Stimulated activated memory B cell treated with anti-CD40 and anti-IgM and Interleukin-4, amounts not matched to agents 10 μg/mL and 1 μg/mL and 100 μg/mL, for 72 hours (primary cell): ENCODE data around the gene NUDT4B.
A peak's percentile ranks its signal among the peaks of the same experiment; 100 is the strongest.
"Not testable (repeated sequence)": the region's sequence is repeated elsewhere in the genome, so short reads cannot be mapped to it uniquely, and the experiment has no call there.

Experiments
- ATAC-seq: fragments of 150-1000 bp; cut with Tn5 transposase; 2 replicates; pipeline ENCODE4 v1.10.0; 2021
- H3K27ac Mint-ChIP-seq: one replicate; pipeline ENCODE4 v1.8.0; 2022; ENCODE audit warnings: mild to moderate bottlenecking, mixed read lengths
- H3K27me3 Mint-ChIP-seq: one replicate; pipeline ENCODE4 v1.8.0; 2022; ENCODE audit warnings: mixed read lengths
- H3K36me3 Mint-ChIP-seq: one replicate; pipeline ENCODE4 v1.8.0; 2022; ENCODE audit warnings: mixed read lengths
- H3K4me1 Mint-ChIP-seq: one replicate; pipeline ENCODE4 v1.8.0; 2022; ENCODE audit warnings: mixed read lengths
- H3K4me3 Mint-ChIP-seq: one replicate; pipeline ENCODE4 v1.8.0; 2022; ENCODE audit warnings: mild to moderate bottlenecking, moderate library complexity, mixed read lengths
- H3K9me3 Mint-ChIP-seq: one replicate; pipeline ENCODE4 v1.8.0; 2022; ENCODE audit warnings: mixed read lengths

Gene NUDT4B

DNA sequence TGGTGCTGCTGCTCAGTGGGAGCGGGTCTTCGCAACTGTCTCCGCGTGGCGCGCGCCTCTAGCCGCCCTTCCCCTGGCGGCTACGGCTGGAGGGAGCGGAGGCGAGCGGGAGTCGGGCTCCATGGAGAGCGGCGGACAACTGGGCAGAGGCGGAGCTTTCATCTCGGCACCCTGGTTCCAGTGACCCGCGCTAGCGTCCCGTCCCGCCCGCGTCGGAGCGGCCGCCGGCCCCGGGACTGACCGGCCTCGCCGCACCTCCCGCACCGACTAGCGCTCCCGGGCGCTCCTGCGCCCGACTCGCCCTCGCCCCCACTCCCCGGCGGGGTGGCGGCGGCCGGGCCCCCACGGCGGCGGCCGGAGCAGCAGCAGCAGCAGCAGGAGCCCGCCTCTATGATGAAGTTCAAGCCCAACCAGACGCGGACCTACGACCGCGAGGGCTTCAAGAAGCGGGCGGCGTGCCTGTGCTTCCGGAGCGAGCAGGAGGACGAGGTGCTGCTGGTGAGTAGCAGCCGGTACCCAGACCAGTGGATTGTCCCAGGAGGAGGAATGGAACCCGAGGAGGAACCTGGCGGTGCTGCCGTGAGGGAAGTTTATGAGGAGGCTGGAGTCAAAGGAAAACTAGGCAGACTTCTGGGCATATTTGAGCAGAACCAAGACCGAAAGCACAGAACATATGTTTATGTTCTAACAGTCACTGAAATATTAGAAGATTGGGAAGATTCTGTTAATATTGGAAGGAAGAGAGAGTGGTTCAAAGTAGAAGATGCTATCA lies at the start of gene NUDT4B:
Gene NUDT4B, plus strand, starts transcription at position 212 of the 772 bp plus-strand sequence. Its CDS starts 179 bp downstream, at position 391.
- H3K27ac Mint-ChIP-seq, H3K27me3 Mint-ChIP-seq, H3K4me1 Mint-ChIP-seq, H3K9me3 Mint-ChIP-seq, H3K36me3 Mint-ChIP-seq, H3K4me3 Mint-ChIP-seq: not testable (repeated sequence)
- peak; percentile 82 for ATAC-seq

DNA sequence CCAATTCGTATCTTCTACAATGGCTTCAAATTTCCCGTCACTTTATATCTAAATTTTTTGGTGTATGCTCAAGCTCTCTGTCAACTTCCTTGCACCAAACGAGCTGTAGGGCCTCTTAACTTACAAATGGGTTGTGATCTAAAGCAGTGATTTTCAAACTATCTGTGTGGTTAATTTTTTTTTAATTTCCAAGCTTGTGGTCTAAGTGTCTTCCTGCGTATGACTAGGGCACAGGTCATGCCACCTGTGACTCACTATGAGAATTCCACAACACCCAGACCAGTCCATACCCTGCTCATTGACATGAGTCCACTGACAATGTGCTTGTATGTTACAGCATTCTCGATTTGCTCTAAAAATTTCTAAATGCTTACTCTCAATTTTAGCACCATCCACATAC lies 49.2 kb upstream of the NUDT4B start:
- H3K36me3 Mint-ChIP-seq, H3K9me3 Mint-ChIP-seq, H3K4me1 Mint-ChIP-seq, H3K27me3 Mint-ChIP-seq, H3K27ac Mint-ChIP-seq, H3K4me3 Mint-ChIP-seq: not testable (repeated sequence)
- peak; percentile 90 for ATAC-seq

DNA sequence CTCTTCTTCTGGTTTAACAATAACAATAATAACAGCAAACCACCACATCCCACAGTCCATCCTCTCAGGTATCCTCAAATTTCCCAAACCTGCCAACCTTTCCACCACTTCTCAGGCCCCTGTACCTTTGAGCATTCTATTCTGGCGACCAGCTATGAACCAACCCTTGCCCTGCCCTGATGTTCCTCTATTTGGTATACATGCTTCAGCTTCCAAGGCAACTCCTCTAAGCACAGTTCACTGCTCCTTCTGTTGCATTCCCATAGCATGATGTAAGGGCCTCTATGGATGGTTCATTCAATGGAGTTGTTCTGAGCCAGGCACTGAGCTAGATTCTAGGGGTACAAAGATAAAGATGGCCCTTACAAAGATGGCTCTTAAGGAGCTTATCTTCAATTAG lies 46.3 kb upstream of the NUDT4B start:
- not testable (repeated sequence) for H3K27me3 Mint-ChIP-seq, H3K4me1 Mint-ChIP-seq, H3K27ac Mint-ChIP-seq, H3K4me3 Mint-ChIP-seq, H3K36me3 Mint-ChIP-seq, H3K9me3 Mint-ChIP-seq, ATAC-seq

DNA sequence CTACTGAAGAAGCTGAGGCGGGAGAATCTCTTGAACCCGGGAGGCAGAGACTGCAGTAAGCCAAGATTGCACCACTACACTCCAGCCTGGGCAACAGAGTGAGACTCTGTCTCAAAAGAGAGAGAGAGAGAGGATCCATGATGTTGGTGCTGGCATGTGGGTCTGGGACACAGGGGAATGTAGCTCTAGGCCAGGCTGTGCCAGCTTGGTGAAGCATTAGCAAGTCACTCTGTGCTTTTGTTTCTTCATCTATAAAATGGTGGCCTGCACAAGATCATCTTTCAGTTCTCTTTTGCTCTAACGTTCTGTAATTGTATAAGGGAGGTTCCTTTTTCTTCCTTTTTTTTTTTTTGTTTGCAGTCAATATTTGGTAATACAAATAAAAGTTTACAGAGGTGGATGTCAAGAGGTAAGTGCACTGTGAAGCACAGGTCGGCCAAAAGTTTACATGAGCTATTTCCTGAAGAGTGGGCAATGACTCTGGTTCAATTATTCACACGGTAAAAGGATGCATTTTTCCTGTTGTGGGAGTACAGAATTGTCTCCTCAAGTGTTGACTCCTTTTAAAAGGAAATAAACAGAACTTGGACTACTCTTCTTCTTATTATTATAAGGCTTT lies 44.5 kb upstream of the NUDT4B start:
- H3K27ac Mint-ChIP-seq, ATAC-seq, H3K36me3 Mint-ChIP-seq, H3K9me3 Mint-ChIP-seq, H3K4me3 Mint-ChIP-seq, H3K27me3 Mint-ChIP-seq, H3K4me1 Mint-ChIP-seq: not testable (repeated sequence)

DNA sequence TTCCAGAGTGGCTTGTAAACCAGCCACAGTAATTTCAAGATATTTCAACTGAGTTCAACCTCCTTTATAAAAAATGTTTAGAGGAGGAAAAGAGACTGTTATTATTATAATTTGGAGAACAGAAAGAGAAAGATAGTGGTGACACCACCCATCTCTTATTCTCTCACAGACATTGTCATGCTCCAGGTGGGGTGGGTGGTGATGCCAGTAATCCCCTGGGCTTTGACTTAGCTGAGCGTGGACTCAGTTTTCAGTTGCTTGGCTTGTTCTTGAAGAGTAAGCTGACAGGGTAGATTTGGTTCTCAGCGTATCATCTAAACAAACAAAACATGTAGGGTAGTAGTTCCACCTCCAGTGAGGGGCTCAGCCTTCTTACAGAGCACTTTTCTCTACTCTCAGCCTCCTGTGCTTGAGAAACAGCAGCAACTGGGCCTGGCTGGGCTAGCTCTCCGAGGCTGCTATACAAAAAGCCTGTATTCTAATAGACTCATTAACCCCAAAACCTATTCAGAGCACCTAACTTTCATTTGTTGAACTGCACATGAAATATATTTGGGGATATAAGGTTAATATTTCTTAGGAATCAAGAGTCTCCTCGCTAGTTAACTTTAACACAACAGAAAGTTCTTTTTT lies 43.1 kb upstream of the NUDT4B start:
- H3K27ac Mint-ChIP-seq, H3K36me3 Mint-ChIP-seq, H3K4me1 Mint-ChIP-seq, H3K4me3 Mint-ChIP-seq, H3K27me3 Mint-ChIP-seq, H3K9me3 Mint-ChIP-seq: not testable (repeated sequence)
- peak; percentile 100 for ATAC-seq

DNA sequence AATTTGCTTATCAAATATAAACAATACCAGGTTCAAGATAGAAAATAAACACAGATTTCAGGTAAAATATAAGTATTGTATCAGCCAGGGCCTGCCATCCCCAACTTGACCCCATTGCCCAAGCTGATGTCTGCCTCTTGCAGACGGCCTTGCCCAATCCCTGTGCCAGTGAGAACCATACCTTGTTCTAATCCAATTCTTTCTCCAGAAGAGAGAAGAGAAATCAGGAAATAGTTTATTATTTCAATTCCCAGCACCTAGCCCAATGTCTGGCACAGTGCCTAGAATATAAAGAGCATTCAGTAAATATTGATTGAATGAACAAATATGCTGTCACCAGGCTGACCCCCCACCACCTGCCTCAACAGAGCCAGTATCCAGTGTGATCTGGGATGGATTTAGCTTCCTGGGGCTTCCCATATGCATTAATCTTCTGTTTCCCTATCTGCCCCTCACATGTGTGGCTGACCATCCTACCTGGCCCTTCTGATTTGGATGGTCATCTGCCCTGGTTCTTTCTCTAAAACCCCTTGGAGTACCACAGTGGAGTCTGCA lies 39.7 kb upstream of the NUDT4B start:
- H3K4me3 Mint-ChIP-seq, H3K4me1 Mint-ChIP-seq, H3K36me3 Mint-ChIP-seq, H3K27me3 Mint-ChIP-seq, ATAC-seq, H3K9me3 Mint-ChIP-seq, H3K27ac Mint-ChIP-seq: not testable (repeated sequence)

DNA sequence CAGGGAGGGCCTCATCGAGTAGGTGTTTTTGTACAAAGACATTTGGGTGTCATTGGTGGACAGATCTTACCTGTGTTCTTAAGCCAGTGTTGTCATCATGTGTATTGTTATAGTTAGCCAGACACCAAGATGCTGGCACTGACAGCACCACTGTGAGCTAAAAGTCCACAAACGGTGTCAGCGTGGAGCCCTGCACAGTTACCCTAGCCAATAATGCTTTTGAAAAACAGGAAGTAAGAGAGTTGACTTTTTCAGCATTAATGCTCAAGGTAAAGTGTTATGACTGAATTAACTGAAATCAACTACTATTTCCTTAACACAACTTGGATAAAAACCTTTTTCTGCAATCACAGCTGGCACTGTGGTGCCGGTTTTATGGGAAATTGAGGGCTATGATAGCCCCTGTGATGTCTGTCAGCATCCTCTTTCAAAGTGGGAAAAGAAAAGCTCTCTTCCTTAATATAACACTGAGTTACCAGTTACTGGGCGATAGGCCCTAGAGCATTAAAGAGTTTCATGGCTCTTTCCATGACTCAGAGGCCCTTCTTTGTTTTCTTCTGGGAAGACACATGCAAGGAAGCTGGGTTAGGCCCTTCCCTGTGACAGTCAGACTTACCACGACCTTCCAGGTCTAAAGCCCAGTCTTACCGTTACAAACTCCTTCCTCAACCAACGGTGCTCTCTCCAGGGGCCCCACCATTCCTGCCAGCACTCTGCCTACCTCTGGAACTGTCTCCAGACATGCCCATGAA lies 37.6 kb upstream of the NUDT4B start:
- H3K36me3 Mint-ChIP-seq, H3K27ac Mint-ChIP-seq, H3K27me3 Mint-ChIP-seq, H3K9me3 Mint-ChIP-seq, H3K4me3 Mint-ChIP-seq, H3K4me1 Mint-ChIP-seq: not testable (repeated sequence)
- peak; percentile 83 for ATAC-seq

DNA sequence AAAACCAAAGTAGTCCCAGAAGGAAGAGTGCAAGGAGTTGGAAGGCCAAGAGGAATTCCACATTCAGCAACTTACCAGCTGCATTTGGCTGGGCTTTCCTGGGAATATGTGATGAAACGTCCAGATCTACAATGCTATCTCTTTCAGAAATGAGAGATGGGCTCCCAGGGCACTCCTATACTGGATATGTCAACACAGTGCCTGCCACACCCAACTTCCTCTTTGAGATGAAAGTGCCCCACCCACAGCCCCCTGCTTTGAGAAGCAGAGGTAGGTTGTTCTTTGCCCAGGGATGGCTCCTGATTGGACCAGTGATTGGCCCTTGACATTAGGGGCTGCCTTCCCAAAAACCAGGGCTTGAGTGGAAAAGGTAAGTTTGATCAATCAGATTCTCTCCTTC lies 36.2 kb upstream of the NUDT4B start:
- not testable (repeated sequence) for H3K36me3 Mint-ChIP-seq, H3K9me3 Mint-ChIP-seq, H3K27me3 Mint-ChIP-seq, H3K4me1 Mint-ChIP-seq, H3K27ac Mint-ChIP-seq, H3K4me3 Mint-ChIP-seq
- ATAC-seq = peak; percentile 70

DNA sequence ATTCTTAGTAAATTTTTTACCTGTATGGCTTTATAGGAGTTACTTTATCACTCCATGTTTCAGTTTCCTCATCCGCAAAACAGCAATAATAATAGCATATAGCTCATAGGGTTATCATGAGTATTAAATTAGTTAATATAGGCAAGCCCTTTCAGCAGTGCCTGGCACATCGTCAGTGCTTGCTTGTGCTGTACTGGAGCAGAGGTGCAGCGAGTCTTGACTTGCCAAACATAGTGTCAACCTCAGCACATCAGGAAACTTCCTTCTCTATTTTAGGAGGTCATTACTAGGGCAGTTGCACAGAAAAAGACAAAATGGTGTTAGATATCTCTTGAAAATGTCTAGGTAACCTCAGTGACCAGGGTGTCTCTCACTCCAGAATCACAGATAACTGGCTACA lies 33.1 kb upstream of the NUDT4B start:
- ATAC-seq = peak; percentile 49
- not testable (repeated sequence) for H3K27me3 Mint-ChIP-seq, H3K36me3 Mint-ChIP-seq, H3K9me3 Mint-ChIP-seq, H3K4me3 Mint-ChIP-seq, H3K27ac Mint-ChIP-seq, H3K4me1 Mint-ChIP-seq

DNA sequence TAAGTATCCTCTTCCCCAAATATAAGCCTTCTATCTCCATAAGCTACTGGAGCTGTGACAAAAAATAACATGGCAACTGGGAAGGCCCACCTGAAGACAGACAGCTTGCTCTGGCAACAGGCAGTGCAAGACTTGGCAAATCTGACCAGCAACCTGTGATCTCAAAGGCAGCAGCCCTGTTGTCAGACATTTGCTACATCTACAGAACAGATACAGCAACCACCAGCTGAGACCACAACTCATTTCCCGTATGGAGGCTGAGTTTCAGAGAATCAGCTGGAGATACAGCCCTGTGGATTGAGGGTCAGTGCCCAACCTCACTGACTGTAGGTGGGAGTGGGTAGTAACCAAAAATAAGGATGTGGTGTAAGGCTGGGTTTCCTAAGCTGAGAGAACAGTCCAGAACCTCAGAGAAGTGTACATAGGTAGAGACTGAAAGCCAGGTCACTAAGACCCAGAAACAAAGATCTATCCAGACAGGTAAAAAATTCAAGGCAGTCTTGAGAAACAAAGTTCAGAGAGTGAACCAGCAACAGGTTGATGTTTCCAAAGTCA lies 31.5 kb upstream of the NUDT4B start:
- H3K4me3 Mint-ChIP-seq, H3K27me3 Mint-ChIP-seq, H3K4me1 Mint-ChIP-seq, H3K27ac Mint-ChIP-seq, H3K36me3 Mint-ChIP-seq, H3K9me3 Mint-ChIP-seq: not testable (repeated sequence)
- ATAC-seq = peak; percentile 44

DNA sequence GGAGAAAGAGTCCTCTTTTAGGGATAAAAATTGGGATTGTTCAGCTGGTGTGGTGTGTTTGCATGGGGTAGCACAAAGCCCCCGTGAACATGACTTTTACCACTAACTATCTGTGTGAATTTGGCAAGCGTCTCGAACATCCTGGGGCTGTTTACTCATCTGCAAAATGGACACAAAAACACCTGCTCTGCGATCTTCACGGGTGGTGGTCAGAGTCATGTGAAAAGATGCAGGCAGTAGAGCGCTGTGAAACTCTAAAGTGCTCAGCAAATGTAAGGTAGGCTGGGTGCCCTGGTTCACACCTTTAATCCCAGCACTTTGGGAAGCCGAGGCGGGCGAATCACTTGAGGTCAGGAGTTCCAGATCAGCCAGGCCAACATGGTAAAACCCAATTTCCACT lies 27.7 kb upstream of the NUDT4B start:
- not testable (repeated sequence) for H3K27me3 Mint-ChIP-seq, H3K4me3 Mint-ChIP-seq, H3K9me3 Mint-ChIP-seq, H3K36me3 Mint-ChIP-seq, H3K4me1 Mint-ChIP-seq, H3K27ac Mint-ChIP-seq
- ATAC-seq = peak; percentile 68

DNA sequence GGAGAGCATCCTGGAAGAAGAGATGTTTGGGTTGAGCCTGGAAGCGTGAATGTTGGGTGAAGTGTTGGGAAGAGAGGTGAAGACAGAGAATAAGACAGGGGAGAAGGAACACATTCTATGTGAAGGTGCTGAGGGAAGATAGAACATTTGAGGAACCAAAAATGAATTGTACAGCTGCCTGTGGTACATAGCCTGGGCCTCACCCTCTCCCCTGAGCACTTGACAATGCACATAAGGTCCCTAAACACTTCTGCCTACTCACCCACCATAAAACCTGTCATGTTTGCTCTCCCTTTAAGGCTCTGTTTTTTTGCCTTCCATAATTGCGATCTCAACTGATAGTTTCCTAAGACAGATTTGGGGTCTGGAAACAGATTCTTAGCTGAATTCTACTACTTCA lies 25.8 kb upstream of the NUDT4B start:
- not testable (repeated sequence) for H3K27ac Mint-ChIP-seq, H3K4me3 Mint-ChIP-seq, H3K9me3 Mint-ChIP-seq, H3K4me1 Mint-ChIP-seq, H3K27me3 Mint-ChIP-seq, H3K36me3 Mint-ChIP-seq
- ATAC-seq = peak; percentile 92

DNA sequence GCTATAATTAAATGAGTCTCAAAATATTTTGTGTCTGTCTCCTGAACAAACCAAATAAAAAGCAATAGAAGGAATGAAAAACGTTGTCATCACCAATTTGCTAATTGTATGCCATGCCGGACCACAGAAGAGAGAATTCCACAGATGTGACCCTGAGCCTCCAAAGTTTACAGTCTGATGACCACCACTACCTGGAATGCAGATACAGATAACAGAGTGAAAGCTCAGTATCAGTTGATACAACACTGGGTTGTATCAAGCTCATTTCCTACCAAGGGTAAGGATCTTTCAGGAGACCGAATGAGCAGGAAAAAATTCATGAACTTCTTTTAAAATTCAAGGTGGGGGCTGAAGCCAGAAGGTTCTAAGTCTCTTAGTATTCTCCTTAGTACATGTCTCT lies 25.1 kb upstream of the NUDT4B start:
- H3K27ac Mint-ChIP-seq, H3K4me1 Mint-ChIP-seq, ATAC-seq, H3K27me3 Mint-ChIP-seq, H3K9me3 Mint-ChIP-seq, H3K36me3 Mint-ChIP-seq, H3K4me3 Mint-ChIP-seq: not testable (repeated sequence)

DNA sequence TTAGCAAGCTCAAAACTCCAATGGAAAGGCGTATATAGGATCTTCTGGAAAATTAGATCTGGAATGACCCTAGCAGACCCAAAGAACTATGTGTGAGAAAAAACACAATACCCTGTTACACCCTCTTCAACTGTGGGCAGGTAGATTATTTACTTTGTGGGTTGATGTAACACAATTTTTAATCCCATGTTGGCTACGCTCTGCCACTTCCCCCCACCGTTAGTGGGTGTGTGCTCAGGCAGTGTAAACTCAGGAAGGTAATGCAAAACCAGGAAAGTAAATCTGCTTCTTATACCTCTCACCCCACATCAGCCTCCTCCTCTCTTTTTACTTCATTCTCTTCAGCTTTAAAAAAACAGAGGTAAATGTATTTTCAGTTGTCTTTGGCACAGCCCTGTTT lies 23.7 kb upstream of the NUDT4B start:
- H3K27ac Mint-ChIP-seq, H3K27me3 Mint-ChIP-seq, H3K9me3 Mint-ChIP-seq, H3K36me3 Mint-ChIP-seq, H3K4me3 Mint-ChIP-seq, ATAC-seq, H3K4me1 Mint-ChIP-seq: not testable (repeated sequence)

DNA sequence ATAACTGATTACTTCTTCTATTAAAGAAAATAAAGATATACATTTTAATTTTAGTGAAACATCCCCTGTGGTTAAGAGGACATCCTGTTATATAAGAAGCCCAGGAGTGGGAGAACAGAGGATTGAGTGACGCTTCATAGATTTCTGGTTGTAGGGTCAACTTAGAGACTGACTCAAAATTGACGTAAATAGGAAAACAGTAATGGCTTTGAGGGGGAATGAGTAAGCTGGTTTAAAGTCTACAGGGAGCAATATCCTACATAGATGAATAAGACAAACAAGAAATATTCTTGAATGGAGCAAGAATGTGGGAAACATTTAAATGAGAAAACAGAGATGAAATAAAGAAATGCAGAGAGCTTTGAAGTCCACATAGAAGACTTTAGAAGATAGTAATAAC lies 20.7 kb upstream of the NUDT4B start:
- not testable (repeated sequence) for H3K9me3 Mint-ChIP-seq, H3K4me3 Mint-ChIP-seq, ATAC-seq, H3K4me1 Mint-ChIP-seq, H3K36me3 Mint-ChIP-seq, H3K27ac Mint-ChIP-seq, H3K27me3 Mint-ChIP-seq
